Keratinocyte (primary cell): ENCODE measurements around the gene SLC22A3. TPM values are rescaled to one million over a fixed set of nuclear protein-coding genes. Genes with fewer than 3 reads are reported as not detected.

Experiments used
- DNase-seq: peaks from one replicate; pipeline ENCODE4 v3.0.0-alpha.2; 2011; ENCODE audit warnings: low read depth, missing footprints, low spot score
- FAIRE-seq: peaks from 2 replicates; lab custom pipeline; 2011; peaks lifted over from hg19 to GRCh38; lab: Jason Lieb, UNC
- H2AFZ ChIP-seq: 2 replicates; pipeline ENCODE4 v1.6.0; 2012; ENCODE audit warnings: low read length, control low read depth, inconsistent platforms; ENCODE audit not compliant: control insufficient read depth
- H3K27ac ChIP-seq: 2 replicates; pipeline ENCODE4 v1.5.1; 2011; ENCODE audit warnings: low read length; ENCODE audit not compliant: control insufficient read depth, insufficient read depth
- H3K27me3 ChIP-seq: 3 replicates; pipeline ENCODE4 v1.6.0; 2011; ENCODE audit warnings: low read length; ENCODE audit not compliant: control insufficient read depth, insufficient read depth; ENCODE audit errors: extremely low read depth
- H3K36me3 ChIP-seq, 2 experiments: 2 replicates in 1 of 2; 3 replicates in 1 of 2; pipeline ENCODE4 v1.5.1; 2011; ENCODE audit warnings: low read length in 2 of 2, mild to moderate bottlenecking in 1 of 2; ENCODE audit not compliant: control insufficient read depth in 2 of 2, insufficient read depth in 2 of 2; ENCODE audit errors: extremely low read depth in 1 of 2
- H3K4me1 ChIP-seq: 3 replicates; pipeline ENCODE4 v1.5.1; 2011; ENCODE audit warnings: low read length; ENCODE audit not compliant: control insufficient read depth, insufficient read depth; ENCODE audit errors: extremely low read depth
- H3K4me2 ChIP-seq: 3 replicates; pipeline ENCODE4 v1.6.0; 2011; ENCODE audit warnings: low read depth, low read length; ENCODE audit not compliant: control insufficient read depth, insufficient read depth; ENCODE audit errors: extremely low read depth
- H3K4me3 ChIP-seq, 3 experiments: fragments of 200-600 bp in 1 of 3; sonication (generic) in 1 of 3; 2 replicates in 2 of 3; 3 replicates in 1 of 3; pipeline ENCODE4 v1.5.1; 2011 to 2016; ENCODE audit warnings: low read length in 3 of 3, mild to moderate bottlenecking in 3 of 3, control low read depth in 2 of 3, inconsistent platforms in 1 of 3, low read depth in 1 of 3, mixed read lengths in 1 of 3, mixed run types in 1 of 3, moderate library complexity in 1 of 3; ENCODE audit not compliant: control insufficient read depth in 2 of 3, insufficient read depth in 2 of 3; ENCODE audit errors: extremely low read depth in 1 of 3
- H3K79me2 ChIP-seq: 2 replicates; pipeline ENCODE4 v1.6.0; 2012; ENCODE audit warnings: low read length; ENCODE audit not compliant: control insufficient read depth, insufficient read depth
- H3K9ac ChIP-seq: 3 replicates; pipeline ENCODE4 v1.6.0; 2011; ENCODE audit warnings: low read length; ENCODE audit not compliant: control insufficient read depth, insufficient read depth; ENCODE audit errors: extremely low read depth
- H3K9me1 ChIP-seq: 3 replicates; pipeline ENCODE4 v1.6.0; 2011; ENCODE audit warnings: low read length; ENCODE audit not compliant: control insufficient read depth, insufficient read depth; ENCODE audit errors: extremely low read depth
- H3K9me3 ChIP-seq: 2 replicates; pipeline ENCODE4 v1.5.1; 2012; ENCODE audit warnings: low read depth, low read length; ENCODE audit not compliant: control insufficient read depth
- H4K20me1 ChIP-seq: 3 replicates; pipeline ENCODE4 v1.6.0; 2011; ENCODE audit warnings: low read length; ENCODE audit not compliant: control insufficient read depth, insufficient read depth; ENCODE audit errors: extremely low read depth
- CTCF ChIP-seq, 3 experiments: IDR thresholded peaks in 1 of 3; conservative IDR thresholded peaks in 1 of 3; optimal IDR thresholded peaks in 1 of 3; 2 replicates in 2 of 3; 3 replicates in 1 of 3; pipeline versions ENCODE3 to v1.5.1; 2011; ENCODE audit warnings: low read length in 3 of 3, mild to moderate bottlenecking in 3 of 3, moderate library complexity in 2 of 3, control low read depth in 1 of 3, inconsistent platforms in 1 of 3; ENCODE audit not compliant: insufficient read depth in 2 of 3; ENCODE audit errors: extremely low read depth in 1 of 3
- EZH2 ChIP-seq: IDR thresholded peaks from one replicate; pipeline ENCODE4 v1.6.1; 2012; ENCODE audit warnings: inconsistent platforms, mild to moderate bottlenecking, low read length, moderate library complexity
- dilution Hi-C: fragments of 300-500 bp; cut with MboI; formaldehyde crosslinking; loops from one replicate; pipeline ENCODE4 v1.7.0; 2020; ENCODE audit warnings: low sequenced_read_pairs; ENCODE audit not compliant: extremely low pct_ligation_motif_present
- polyA plus RNA-seq, 5 experiments: library from polyadenylated mRNA; depleted of rRNA in 3 of 5; stranded (reverse) in 3 of 5; stranded (forward) in 1 of 5; unstranded in 1 of 5; fragments of >200 nt; gene quantifications; 1 replicate in 1 of 5; 2 replicates in 3 of 5; 3 replicates in 1 of 5; pipeline versions ENCODE4 v1.2.1 to v1.2.3, GENCODE V29; 2011 to 2012; ENCODE audit warnings: missing spikeins in 2 of 5, low read depth in 1 of 5, low replicate concordance in 1 of 5

SLC22A3 gene
- polyA plus RNA-seq, 1 donor (not counting 4 experiments of a cell fraction or from before 2014, with no cell fraction given), result 1.8 TPM

GRCh38 chr6:160378218-160378617, 30.0 kb downstream of the SLC22A3 start:
- Histone ChIP-seq H3K27me3 (no peaks in the 10 kb centered on the region), H3K36me3 (no peaks in the 10 kb centered on the region), H3K9me1 (no peaks in the 10 kb centered on the region), H3K9ac (peak overlapping the region; percentile 34), H3K4me2 (peak overlapping the region; percentile 66), H3K4me1 (peaks cover 29% of the 10 kb centered on the region), H4K20me1 (no peaks in the 10 kb centered on the region), H3K9me3 (no peaks in the 10 kb centered on the region), H3K4me3 (peak overlapping the region in 1 of 3 experiments; percentile 31), H2AFZ (no peak overlapping the region), H3K27ac (peak overlapping the region; percentile 93), H3K79me2 (no peaks in the 10 kb centered on the region)
- no peak for TF ChIP-seq EZH2
- TF ChIP-seq CTCF (optimal IDR thresholded peaks at IDR 0.05 in 1 of 3, IDR thresholded peaks at IDR 0.05 in 1 of 3, conservative IDR thresholded peaks at IDR 0.05 in 1 of 3; ENCODE audit: extremely low read depth in 1 of 3, insufficient read depth in 2 of 3, low read length in 3 of 3), result no peak
- dilution Hi-C loops, result no loop called here
- FAIRE-seq (peak; percentile 75), DNase-seq (no peak)

GRCh38 chr6:160378882-160379281, 30.7 kb downstream of the SLC22A3 start:
- Histone ChIP-seq H4K20me1 (no peaks in the 10 kb centered on the region), H3K4me2 (peak overlapping the region; percentile 66), H3K27ac (peak overlapping the region; percentile 93), H3K9me1 (no peaks in the 10 kb centered on the region), H3K4me3 (peak overlapping the region in 1 of 3 experiments; percentile 31), H3K4me1 (peaks cover 29% of the 10 kb centered on the region), H3K36me3 (no peaks in the 10 kb centered on the region), H2AFZ (no peak overlapping the region), H3K79me2 (no peaks in the 10 kb centered on the region), H3K27me3 (no peaks in the 10 kb centered on the region), H3K9ac (peak overlapping the region; percentile 34), H3K9me3 (no peaks in the 10 kb centered on the region)
- FAIRE-seq, result no peak
- DNase-seq, result no peak
- TF ChIP-seq CTCF (optimal IDR thresholded peaks at IDR 0.05 in 1 of 3, IDR thresholded peaks at IDR 0.05 in 1 of 3, conservative IDR thresholded peaks at IDR 0.05 in 1 of 3; ENCODE audit: extremely low read depth in 1 of 3, insufficient read depth in 2 of 3, low read length in 3 of 3) (no peak), EZH2 (no peak)
- dilution Hi-C loops, result no loop called here
